ENCODE data around the gene DGKA. TPM values are rescaled to one million over a fixed set of nuclear protein-coding genes. Genes with fewer than 3 reads are reported as not detected.

The DGKA gene
- total RNA-seq, 1 experiment from 2014 or later = 27.2 TPM

- peak; percentile 8 for ATAC-seq
- H3K9ac ChIP-seq (ENCODE audit: low read length) = peak within 1 kb of the TSS; percentile 87
- peak within 1 kb of the TSS; percentile 89 for H3K4me2 ChIP-seq (ENCODE audit: low read length)
- peak within 1 kb of the TSS; percentile 90 for H2AFZ ChIP-seq (ENCODE audit: low read length)
- BruUV-seq (replicated peaks) = TSS peak; percentile 99
- H3K27me3 ChIP-seq (ENCODE audit: low read length) = no peaks in the 10 kb centered on the region
- ChIA-PET POLR2A (ENCODE audit: unreplicated experiment) (no interaction called here), CTCF (interaction anchor here (0.6 kb wide), 1 partner anchor 446 kb away, joined by 3 read pairs; no protein-coding TSS in a partner anchor)
- peaks cover 19% of the 10 kb centered on the region for H3K4me1 ChIP-seq (ENCODE audit: insufficient read depth, low read length)
- H3K27ac ChIP-seq (ENCODE audit: low read length) = no peak within 1 kb of the TSS; the same call in 1 of the 2 replicates
- H3K9me3 ChIP-seq (ENCODE audit: low read length) = no peaks in the 10 kb centered on the region
- 0 out of 2 replicates have a peak, but pooled peaks cover 2% of the 10 kb centered on the region for H3K36me3 ChIP-seq (ENCODE audit: low read depth, low read length)
- intact Hi-C loops (cut with micrococcal nuclease) = no loop called here
- TF ChIP-seq CTCF (conservative IDR thresholded peaks at IDR 0.05; ENCODE audit: low read depth, low read length) = no peak
- TF ChIP-seq EZH2 (IDR thresholded peaks at IDR 0.05; ENCODE audit: low read length, unreplicated experiment) = no peak
- no peak for TF ChIP-seq EZH2phosphoT487 (IDR thresholded peaks at IDR 0.05; ENCODE audit: borderline replicate concordance, low read length)
- no peak for DNase-seq
- no peaks in the 10 kb centered on the region for H3F3A ChIP-seq (ENCODE audit: low read length, unreplicated experiment)
- H3K9me2 ChIP-seq (replicated peaks; ENCODE audit: low read length) = no peaks in the 10 kb centered on the region
- peaks cover 25% of the 10 kb centered on the region for H3K79me2 ChIP-seq (ENCODE audit: low read length)
- H4K20me1 ChIP-seq (ENCODE audit: low read length) = no peaks in the 10 kb centered on the region
- H3K4me3 ChIP-seq (ENCODE audit: low read length) = peak within 1 kb of the TSS; percentile 80
Measured at GRCh38 chr12:55965941-55966407, 35.0 kb downstream of the DGKA start, which contains the start of gene PMEL. PMEL (minus strand) TSS chr12:55966042; CDS start chr12:55966011, 31 bp downstream.

GRCh38 chr12:55966408-55967281 lies 35.7 kb downstream of the DGKA start, which contains the start of gene CDK2:
CDK2 (plus strand) TSS chr12:55966830; CDS start chr12:55967009, 179 bp downstream.
- Histone ChIP-seq H3K36me3 (ENCODE audit: low read depth, low read length) (0 out of 2 replicates have a peak, but pooled peaks cover 2% of the 10 kb centered on the region), H3K9me3 (ENCODE audit: low read length) (no peaks in the 10 kb centered on the region), H3K27ac (ENCODE audit: low read length) (no peak within 1 kb of the TSS; the same call in 1 of the 2 replicates), H3K4me2 (ENCODE audit: low read length) (peak within 1 kb of the TSS; percentile 89), H3K9me2 (replicated peaks; ENCODE audit: low read length) (no peaks in the 10 kb centered on the region), H4K20me1 (ENCODE audit: low read length) (no peaks in the 10 kb centered on the region), H3K9ac (ENCODE audit: low read length) (peak within 1 kb of the TSS; percentile 87), H2AFZ (ENCODE audit: low read length) (peak within 1 kb of the TSS; percentile 90), H3K4me1 (ENCODE audit: insufficient read depth, low read length) (peaks cover 24% of the 10 kb centered on the region), H3K79me2 (ENCODE audit: low read length) (peaks cover 25% of the 10 kb centered on the region), H3K4me3 (ENCODE audit: low read length) (peak within 1 kb of the TSS; percentile 80), H3F3A (ENCODE audit: low read length, unreplicated experiment) (no peaks in the 10 kb centered on the region), H3K27me3 (ENCODE audit: low read length) (no peaks in the 10 kb centered on the region)
- ChIA-PET POLR2A (ENCODE audit: unreplicated experiment) (no interaction called here), CTCF (interaction anchor here (0.7 to 1.2 kb wide), 2 partner anchors 63 to 228 kb away, joined by 12 to 14 read pairs; no protein-coding TSS in a partner anchor)
- TSS peak; percentile 73 for BruUV-seq (replicated peaks)
- TF ChIP-seq CTCF (conservative IDR thresholded peaks at IDR 0.05; ENCODE audit: low read depth, low read length) (no peak), EZH2 (IDR thresholded peaks at IDR 0.05; ENCODE audit: low read length, unreplicated experiment) (no peak), EZH2phosphoT487 (IDR thresholded peaks at IDR 0.05; ENCODE audit: borderline replicate concordance, low read length) (no peak)
- ATAC-seq (peak; percentile 96), DNase-seq (peak; percentile 86)
- intact Hi-C loops (cut with micrococcal nuclease) = no loop called here

Measured in PC-3 (cell line).